Stomach (tissue), 4 donors: ENCODE measurements around the gene RANBP2.

Source experiments
- CTCF ChIP-seq, 7 experiments: fragments of 450-650 bp in 4 of 7; fragments of 200-600 bp in 3 of 7; sonication (generic) in 3 of 7; IDR thresholded peaks; one replicate each; pipeline ENCODE4 v1.5.1; 2016 to 2019; ENCODE audit warnings: antibody characterized with exemption in 7 of 7, control low read depth in 2 of 7, mild to moderate bottlenecking in 1 of 7
- EP300 ChIP-seq: sonication (generic); formaldehyde crosslinking; IDR thresholded peaks from one replicate; pipeline ENCODE4 v1.6.1; 2017; ENCODE audit warnings: antibody characterized with exemption
- POLR2A ChIP-seq, 4 donors: fragments of 450-650 bp; IDR thresholded peaks; one replicate each; pipeline ENCODE4 v1.6.1; 2016; ENCODE audit warnings: antibody characterized with exemption in 4 of 4, control low read depth in 2 of 4, mild to moderate bottlenecking in 1 of 4, moderate library complexity in 1 of 4
- POLR2AphosphoS5 ChIP-seq, 3 donors: sonication (generic); formaldehyde crosslinking; IDR thresholded peaks; one replicate each; pipeline ENCODE4 v1.6.1; 2016; ENCODE audit warnings: antibody characterized with exemption in 3 of 3

- TF ChIP-seq EP300 (no peak), CTCF (IDR thresholded peaks at IDR 0.05) (no peak), POLR2A (IDR thresholded peaks at IDR 0.05) (no peak), POLR2AphosphoS5 (IDR thresholded peaks at IDR 0.05) (no peak)
Observed at GRCh38 chr2:108806371-108807113, 87.3 kb downstream of the RANBP2 start.
